ENCODE results near the gene GALNT13. TPM values are rescaled to one million over a fixed set of nuclear protein-coding genes. Genes with fewer than 3 reads are reported as not detected.
"Not testable (repeated sequence)": the region's sequence is repeated elsewhere in the genome, so short reads cannot be mapped to it uniquely, and the experiment has no call there.

The GALNT13 gene
- total and polyA plus RNA-seq, 4 donors: not detected

GRCh38 chr2:154470376-154470775, 598.7 kb downstream of the GALNT13 start:
- Histone ChIP-seq H3K9me3 (ENCODE audit: control insufficient read depth in 4 of 4, low read length in 3 of 4) (no peaks in the 10 kb centered on the region), H3K27me3 (ENCODE audit: control insufficient read depth in 4 of 4, insufficient read depth in 4 of 4, low read length in 3 of 4) (no peaks in the 10 kb centered on the region), H3K4me1 (ENCODE audit: control insufficient read depth in 4 of 4, insufficient read depth in 4 of 4, low read length in 3 of 4) (no peaks in the 10 kb centered on the region), H3K36me3 (ENCODE audit: control insufficient read depth in 4 of 4, insufficient read depth in 3 of 4, low read depth in 1 of 4, low read length in 3 of 4) (no peaks in the 10 kb centered on the region), H3K4me3 (ENCODE audit: low read depth in 1 of 3, low read length in 3 of 3) (no peak overlapping the region), H3K27ac (ENCODE audit: low read depth in 1 of 2, low read length in 2 of 2) (no peak overlapping the region), H3K9ac (ENCODE audit: low read depth in 1 of 2, low read length in 2 of 2) (no peak overlapping the region)
- TF ChIP-seq REST (IDR thresholded peaks at IDR 0.05) (no peak), YY1 (IDR thresholded peaks at IDR 0.05) (no peak), HNF4G (IDR thresholded peaks at IDR 0.05) (no peak), RXRA (IDR thresholded peaks at IDR 0.05) (no peak), CTCF (IDR thresholded peaks at IDR 0.05; ENCODE audit: low read depth, low read length, missing input control) (no peak), ZBTB33 (IDR thresholded peaks at IDR 0.05) (no peak), ATF3 (IDR thresholded peaks at IDR 0.05) (no peak), NR2F2 (IDR thresholded peaks at IDR 0.05) (no peak), MAX (IDR thresholded peaks at IDR 0.05) (no peak), SP1 (IDR thresholded peaks at IDR 0.05) (no peak), FOXA1 (IDR thresholded peaks at IDR 0.05) (no peak), GABPA (IDR thresholded peaks at IDR 0.05 in 1 of 2, conservative IDR thresholded peaks at IDR 0.05 in 1 of 2) (no peak), RAD21 (IDR thresholded peaks at IDR 0.05) (no peak), FOXA2 (IDR thresholded peaks at IDR 0.05) (no peak), TAF1 (conservative IDR thresholded peaks at IDR 0.05) (no peak), JUND (IDR thresholded peaks at IDR 0.05) (no peak), HNF4A (conservative IDR thresholded peaks at IDR 0.05) (no peak)
- 90% methylated on average over 2 of the region's 2 CpGs for WGBS
- no peak for DNase-seq (ENCODE audit: low spot score)

- WGBS: 95% methylated on average over 4 of the region's 4 CpGs
- H3K27me3 ChIP-seq (ENCODE audit: control insufficient read depth in 4 of 4, insufficient read depth in 4 of 4, low read length in 3 of 4); H3K4me1 ChIP-seq (ENCODE audit: control insufficient read depth in 4 of 4, insufficient read depth in 4 of 4, low read length in 3 of 4); H3K9me3 ChIP-seq (ENCODE audit: control insufficient read depth in 4 of 4, low read length in 3 of 4); H3K27ac ChIP-seq (ENCODE audit: low read depth in 1 of 2, low read length in 2 of 2); DNase-seq (ENCODE audit: low spot score); H3K36me3 ChIP-seq (ENCODE audit: control insufficient read depth in 4 of 4, insufficient read depth in 3 of 4, low read depth in 1 of 4, low read length in 3 of 4); H3K9ac ChIP-seq (ENCODE audit: low read depth in 1 of 2, low read length in 2 of 2); H3K4me3 ChIP-seq (ENCODE audit: low read depth in 1 of 3, low read length in 3 of 3): not testable (repeated sequence)
These were observed 599.8 kb downstream of the GALNT13 start for GRCh38 chr2:154471492-154471891.

Data from liver (tissue), 9 donors.